A549 (cell line): ENCODE measurements around the gene H2AZ1. TPM values are rescaled to one million over a fixed set of nuclear protein-coding genes. Genes with fewer than 3 reads are reported as not detected.

Source experiments
- ATAC-seq, 2 experiments: fragments of 200-7000 bp in 1 of 2; fragments of >200 bp in 1 of 2; cut with Nextera tagmentation in 1 of 2; cut with Tn5 transposase in 1 of 2; 3 replicates each; pipeline versions ENCODE4 v1.8.0 to v1.9.1; 2018 to 2020; ENCODE audit warnings: mild to moderate bottlenecking in 1 of 2, moderate library complexity in 1 of 2
- CTCF ChIA-PET: fragments of 300-600 bp; sonication (Branson Sonifier 250); formaldehyde crosslinking; extraction: SDS; loops from one replicate; lab custom pipeline; 2021; ENCODE audit warnings: antibody characterized with exemption, inconsistent platforms; lab: Yijun Ruan, JAX
- POLR2A ChIA-PET: fragments of 350-600 bp; formaldehyde crosslinking; extraction: SDS; loops from one replicate; lab custom pipeline; 2021; ENCODE audit warnings: antibody characterized with exemption, inconsistent platforms; lab: Yijun Ruan, JAX
- DNase-seq, 2 experiments: peaks; one replicate each; pipeline versions ENCODE4 v3.0.0 to v3.0.0-alpha.2; 2011 to 2016; ENCODE audit warnings: low read depth in 1 of 2, low spot score in 1 of 2
- FAIRE-seq: peaks from 2 replicates; lab custom pipeline; 2011; peaks lifted over from hg19 to GRCh38; lab: Jason Lieb, UNC
- H3K27ac ChIP-seq, 2 experiments: fragments of >200 bp; sonication (Bioruptor Twin); formaldehyde crosslinking; 3 replicates each; pipeline ENCODE4 v1.5.1; 2016 to 2017
- H3K4me1 ChIP-seq: fragments of >200 bp; sonication (Bioruptor Twin); formaldehyde crosslinking; 3 replicates; pipeline ENCODE4 v1.6.1; 2016
- H3K4me2 ChIP-seq: fragments of >200 bp; sonication (Bioruptor Twin); formaldehyde crosslinking; 3 replicates; pipeline ENCODE4 v1.6.1; 2016
- H3K4me3 ChIP-seq: fragments of >200 bp; sonication (Bioruptor Twin); formaldehyde crosslinking; 3 replicates; pipeline ENCODE4 v1.5.1; 2016
- H3K9me3 ChIP-seq: fragments of >200 bp; sonication (Bioruptor Twin); formaldehyde crosslinking; 3 replicates; pipeline ENCODE4 v1.6.1; 2016
- CBX8 ChIP-seq: fragments of 200-600 bp; sonication (generic); IDR thresholded peaks from 2 replicates; pipeline ENCODE4 v1.6.1; 2016
- CEBPB ChIP-seq, 2 experiments: fragments of >200 bp in 1 of 2; sonication (Bioruptor Twin) in 1 of 2; formaldehyde crosslinking in 1 of 2; IDR thresholded peaks; 2 replicates each; pipeline ENCODE4 v1.6.1; 2012 to 2016
- CHD2 ChIP-seq: fragments of 150-350 bp; IDR thresholded peaks from 2 replicates; pipeline ENCODE4 v1.6.1; 2014; ENCODE audit warnings: low read length; ENCODE audit not compliant: partially characterized antibody
- EHF ChIP-seq: fragments of 250-450 bp; sonication (Bioruptor Pico); IDR thresholded peaks from 2 replicates; pipeline ENCODE4 v1.5.0; 2020; ENCODE audit warnings: mild to moderate bottlenecking
- EHMT2 ChIP-seq: fragments of 200-600 bp; sonication (generic); IDR thresholded peaks from 2 replicates; pipeline ENCODE4 v1.6.1; 2016; ENCODE audit warnings: antibody characterized with exemption, low read depth, mild to moderate bottlenecking, moderate library complexity
- FOSL2 ChIP-seq, 2 experiments: fragments of 450-650 bp in 1 of 2; fragments of >200 bp in 1 of 2; sonication (Bioruptor Twin) in 1 of 2; formaldehyde crosslinking; IDR thresholded peaks; 2 replicates each; pipeline versions ENCODE4 v1.5.0 to v1.6.1; 2016 to 2020; ENCODE audit warnings: mild to moderate bottlenecking in 1 of 2, moderate library complexity in 1 of 2
- GATA3 ChIP-seq: IDR thresholded peaks from 2 replicates; pipeline ENCODE4 v1.6.1; 2012; ENCODE audit warnings: borderline replicate concordance
- HDAC2 ChIP-seq: fragments of 200-600 bp; sonication (generic); IDR thresholded peaks from 2 replicates; pipeline ENCODE4 v1.6.1; 2016
- HOXB13 ChIP-seq: fragments of 250-450 bp; sonication (Bioruptor Pico); IDR thresholded peaks from 2 replicates; pipeline ENCODE4 v1.5.0; 2020; ENCODE audit warnings: low read depth, mild to moderate bottlenecking, moderate library complexity
- KDM5A ChIP-seq: fragments of 200-600 bp; sonication (generic); IDR thresholded peaks from 2 replicates; pipeline ENCODE4 v1.6.1; 2016; ENCODE audit warnings: antibody characterized with exemption, mild to moderate bottlenecking
- MYC ChIP-seq: IDR thresholded peaks from 2 replicates; pipeline ENCODE4 v1.6.1; 2012; ENCODE audit warnings: mild to moderate bottlenecking, inconsistent platforms, low read length, improper control_type of control experiment, borderline replicate concordance
- PHF8 ChIP-seq: fragments of 200-600 bp; sonication (generic); IDR thresholded peaks from 2 replicates; pipeline ENCODE4 v1.6.1; 2016; ENCODE audit warnings: low read depth, mild to moderate bottlenecking, antibody characterized with exemption, moderate library complexity, borderline replicate concordance
- RARB ChIP-seq: fragments of 250-450 bp; sonication (Bioruptor Pico); IDR thresholded peaks from 2 replicates; pipeline ENCODE4 v1.8.0; 2021; ENCODE audit warnings: mild to moderate bottlenecking, moderate library complexity
- RCOR1 ChIP-seq: fragments of 150-350 bp; IDR thresholded peaks from 2 replicates; pipeline ENCODE4 v1.6.1; 2014; ENCODE audit warnings: antibody characterized with exemption, low read length, low read depth
- RFX5 ChIP-seq: fragments of 450-650 bp; IDR thresholded peaks from 2 replicates; pipeline ENCODE4 v1.7.1; 2014; ENCODE audit warnings: antibody characterized with exemption, mild to moderate bottlenecking, moderate library complexity
- TFCP2L1 ChIP-seq: fragments of 250-450 bp; sonication (Bioruptor Pico); IDR thresholded peaks from 2 replicates; pipeline ENCODE4 v1.5.0; 2021; ENCODE audit warnings: mild to moderate bottlenecking
- TP53 ChIP-seq: fragments of 250-450 bp; sonication (Bioruptor Pico); IDR thresholded peaks from 2 replicates; pipeline ENCODE4 v1.5.0; 2021; ENCODE audit warnings: mild to moderate bottlenecking, moderate library complexity
- WGBS: methylation state at CpG from one replicate; pipeline ENCODE4 v1.1.6; 2017; ENCODE audit errors: missing lambda C conversion rate; 5-methylcytosine and 5-hydroxymethylcytosine counted together
- polyA plus RNA-seq, 4 experiments: library from polyadenylated mRNA; depleted of rRNA in 3 of 4; stranded (reverse); fragments of >200 nt; fragmentation: RNase III in 1 of 4; extraction: RNeasy Plus Mini Kit Qiagen cat#74134 plus additional on column Dnase treatment in 1 of 4; gene quantifications; 2 replicates in 3 of 4; 3 replicates in 1 of 4; pipeline ENCODE4 v1.2.3, GENCODE V29; 2011 to 2017
- TF ChIP-seq, protein P1 (sequence below): fragments of 250-450 bp; sonication (Bioruptor Pico); IDR thresholded peaks from 2 replicates; pipeline ENCODE4 v1.5.0; 2020; ENCODE audit warnings: low read depth, mild to moderate bottlenecking, moderate library complexity
- TF ChIP-seq, protein P2 (sequence below): fragments of 200-600 bp; sonication (generic); IDR thresholded peaks from 2 replicates; pipeline ENCODE4 v1.6.1; 2016; ENCODE audit warnings: antibody characterized with exemption, mild to moderate bottlenecking, moderate library complexity
- TF ChIP-seq, protein P3 (sequence below): IDR thresholded peaks from 2 replicates; pipeline ENCODE4 v1.6.1; 2012; ENCODE audit warnings: low read depth, borderline replicate concordance

H2AZ1 gene
- polyA plus RNA-seq, 2 of the 4 experiments (the other 2 are of a cell fraction) = 646 to 913 TPM

DNA sequence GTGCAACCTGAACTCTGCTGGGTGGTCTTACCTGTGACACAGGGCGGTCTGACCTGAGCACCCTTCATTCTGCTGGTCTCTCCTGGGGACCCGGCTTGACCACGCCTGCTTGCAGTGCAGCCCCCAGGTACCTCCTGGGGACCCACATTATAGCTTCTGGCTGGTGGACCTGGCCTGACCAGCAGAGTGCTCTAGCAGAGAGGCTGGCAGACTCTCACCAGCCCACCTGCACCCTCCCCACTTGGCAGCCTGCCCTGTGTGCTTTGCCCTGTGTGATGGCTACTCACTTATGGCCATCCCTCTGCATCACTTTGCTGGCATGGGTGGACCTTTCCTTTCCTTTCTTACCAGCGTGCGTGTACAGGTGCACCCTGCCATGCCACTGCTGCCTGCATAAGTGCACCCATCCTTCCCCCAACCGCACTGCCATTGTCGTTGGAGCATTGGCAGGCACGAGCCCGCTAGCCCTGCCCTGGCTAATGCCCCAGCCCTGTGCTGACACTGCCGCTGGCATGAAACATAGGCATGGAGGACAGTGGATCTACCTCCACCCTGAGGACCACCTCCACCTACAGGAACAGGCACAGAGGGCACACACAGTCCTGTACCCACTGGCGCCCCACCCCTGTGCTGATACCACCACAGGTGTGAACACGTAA, 21.5 kb upstream of the H2AZ1 start:
- ChIA-PET POLR2A (no interaction called here), CTCF (interaction anchor here (0.9 kb wide), 1 partner anchor 11 kb away, joined by 3 read pairs; no protein-coding TSS in a partner anchor)
- no peak overlapping the region for H3K4me3 ChIP-seq
- no peak for DNase-seq
- TF ChIP-seq TFCP2L1 (no peak), TP53 (CRISPR knock-in tag) (no peak)
- TF ChIP-seq, all 56 proteins: peak for 0
- Histone ChIP-seq H3K4me1 (no peaks in the 10 kb centered on the region), H3K9me3 (no peaks in the 10 kb centered on the region), H3K27ac (no peak overlapping the region), H3K4me2 (no peak overlapping the region)
- FAIRE-seq (no peak), ATAC-seq (no peak)
- WGBS = 79% methylated on average over 4 of the region's 12 CpGs

DNA sequence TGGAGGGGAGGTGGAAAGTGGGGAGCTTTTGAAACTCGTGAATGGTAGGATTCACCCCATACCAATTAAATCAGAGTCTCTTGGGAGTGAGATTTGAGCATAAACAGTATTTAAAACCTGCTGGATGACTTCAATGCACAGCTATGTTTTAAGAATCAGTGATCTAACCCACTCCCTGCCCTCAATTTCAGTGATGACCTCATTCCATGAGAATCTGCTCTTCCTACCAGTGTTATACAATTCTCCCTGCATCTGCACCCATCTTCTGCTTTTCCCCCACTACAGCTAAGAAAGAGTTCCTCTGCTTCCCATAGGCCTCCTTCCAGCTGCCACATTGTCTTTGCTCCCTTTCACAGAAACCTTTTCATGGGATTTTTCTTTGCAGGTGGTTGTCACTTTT, 18.3 kb upstream of the H2AZ1 start:
- 7% methylated on average over 1 of the region's 1 CpG for WGBS
- POLR2A ChIA-PET = no interaction called here
- Histone ChIP-seq H3K4me1 (no peaks in the 10 kb centered on the region), H3K9me3 (no peaks in the 10 kb centered on the region), H3K27ac (no peak overlapping the region), H3K4me2 (no peak overlapping the region), H3K4me3 (no peak overlapping the region)
- TF ChIP-seq, protein P1, sequence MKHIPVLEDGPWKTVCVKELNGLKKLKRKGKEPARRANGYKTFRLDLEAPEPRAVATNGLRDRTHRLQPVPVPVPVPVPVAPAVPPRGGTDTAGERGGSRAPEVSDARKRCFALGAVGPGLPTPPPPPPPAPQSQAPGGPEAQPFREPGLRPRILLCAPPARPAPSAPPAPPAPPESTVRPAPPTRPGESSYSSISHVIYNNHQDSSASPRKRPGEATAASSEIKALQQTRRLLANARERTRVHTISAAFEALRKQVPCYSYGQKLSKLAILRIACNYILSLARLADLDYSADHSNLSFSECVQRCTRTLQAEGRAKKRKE (CRISPR knock-in tag) = no peak
- TF ChIP-seq KDM5A (no peak), RCOR1 (no peak), RARB (CRISPR knock-in tag) (no peak), CEBPB (IDR thresholded peaks at IDR 0.05) (no peak), HOXB13 (CRISPR knock-in tag) (no peak), CHD2 (no peak), TP53 (CRISPR knock-in tag) (no peak), EHMT2 (no peak), HDAC2 (no peak)
- TF ChIP-seq, protein P2, sequence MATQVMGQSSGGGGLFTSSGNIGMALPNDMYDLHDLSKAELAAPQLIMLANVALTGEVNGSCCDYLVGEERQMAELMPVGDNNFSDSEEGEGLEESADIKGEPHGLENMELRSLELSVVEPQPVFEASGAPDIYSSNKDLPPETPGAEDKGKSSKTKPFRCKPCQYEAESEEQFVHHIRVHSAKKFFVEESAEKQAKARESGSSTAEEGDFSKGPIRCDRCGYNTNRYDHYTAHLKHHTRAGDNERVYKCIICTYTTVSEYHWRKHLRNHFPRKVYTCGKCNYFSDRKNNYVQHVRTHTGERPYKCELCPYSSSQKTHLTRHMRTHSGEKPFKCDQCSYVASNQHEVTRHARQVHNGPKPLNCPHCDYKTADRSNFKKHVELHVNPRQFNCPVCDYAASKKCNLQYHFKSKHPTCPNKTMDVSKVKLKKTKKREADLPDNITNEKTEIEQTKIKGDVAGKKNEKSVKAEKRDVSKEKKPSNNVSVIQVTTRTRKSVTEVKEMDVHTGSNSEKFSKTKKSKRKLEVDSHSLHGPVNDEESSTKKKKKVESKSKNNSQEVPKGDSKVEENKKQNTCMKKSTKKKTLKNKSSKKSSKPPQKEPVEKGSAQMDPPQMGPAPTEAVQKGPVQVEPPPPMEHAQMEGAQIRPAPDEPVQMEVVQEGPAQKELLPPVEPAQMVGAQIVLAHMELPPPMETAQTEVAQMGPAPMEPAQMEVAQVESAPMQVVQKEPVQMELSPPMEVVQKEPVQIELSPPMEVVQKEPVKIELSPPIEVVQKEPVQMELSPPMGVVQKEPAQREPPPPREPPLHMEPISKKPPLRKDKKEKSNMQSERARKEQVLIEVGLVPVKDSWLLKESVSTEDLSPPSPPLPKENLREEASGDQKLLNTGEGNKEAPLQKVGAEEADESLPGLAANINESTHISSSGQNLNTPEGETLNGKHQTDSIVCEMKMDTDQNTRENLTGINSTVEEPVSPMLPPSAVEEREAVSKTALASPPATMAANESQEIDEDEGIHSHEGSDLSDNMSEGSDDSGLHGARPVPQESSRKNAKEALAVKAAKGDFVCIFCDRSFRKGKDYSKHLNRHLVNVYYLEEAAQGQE = no peak
- ATAC-seq = no peak
- no peak for DNase-seq
- no peak for FAIRE-seq
- CTCF ChIA-PET = no interaction called here

DNA sequence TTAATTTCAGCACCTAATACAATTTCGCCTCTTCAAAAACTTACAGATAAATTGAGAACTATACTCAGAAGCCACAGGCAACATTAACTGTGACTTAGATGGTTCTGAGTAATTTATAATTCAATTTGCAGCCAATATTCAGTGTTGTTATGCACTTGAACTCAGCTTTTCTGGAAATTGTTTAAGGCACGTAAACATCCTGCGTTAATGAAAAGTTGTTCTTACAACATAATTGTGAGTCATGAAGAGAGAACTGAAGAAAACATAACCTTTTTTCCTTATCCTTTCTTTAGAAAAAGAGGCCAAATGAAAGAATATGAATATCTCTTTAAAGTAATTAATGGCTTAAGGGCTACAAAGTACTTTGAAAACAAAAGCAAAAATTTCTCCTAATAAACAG, 16.6 kb upstream of the H2AZ1 start:
- ChIA-PET CTCF (no interaction called here), POLR2A (no interaction called here)
- 87% methylated on average over 3 of the region's 3 CpGs for WGBS
- Histone ChIP-seq H3K4me3 (no peak overlapping the region), H3K4me1 (no peaks in the 10 kb centered on the region), H3K4me2 (no peak overlapping the region), H3K27ac (no peak overlapping the region), H3K9me3 (no peaks in the 10 kb centered on the region)
- no peak for FAIRE-seq
- no peak for TF ChIP-seq PHF8
- no peak for TF ChIP-seq GATA3
- TF ChIP-seq, protein P3, sequence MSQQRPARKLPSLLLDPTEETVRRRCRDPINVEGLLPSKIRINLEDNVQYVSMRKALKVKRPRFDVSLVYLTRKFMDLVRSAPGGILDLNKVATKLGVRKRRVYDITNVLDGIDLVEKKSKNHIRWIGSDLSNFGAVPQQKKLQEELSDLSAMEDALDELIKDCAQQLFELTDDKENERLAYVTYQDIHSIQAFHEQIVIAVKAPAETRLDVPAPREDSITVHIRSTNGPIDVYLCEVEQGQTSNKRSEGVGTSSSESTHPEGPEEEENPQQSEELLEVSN = no peak
- no peak for TF ChIP-seq RFX5
- TF ChIP-seq FOSL2 (IDR thresholded peaks at IDR 0.05) = no peak
- TF ChIP-seq FOSL2 (CRISPR knock-in tag; IDR thresholded peaks at IDR 0.05) = no peak
- TF ChIP-seq EHF = no peak
- no peak for TF ChIP-seq CBX8
- TF ChIP-seq MYC = no peak
- no peak for DNase-seq
- no peak for ATAC-seq
